GM21723 (cell line): Measurements from ENCODE around the gene TOMM5.

Experiments used
- ATAC-seq: cut with Tn5 transposase; IDR thresholded peaks from one replicate; pipeline ENCODE4 v1.9.1; 2021; ENCODE audit warnings: mild to moderate bottlenecking, moderate library complexity; ENCODE audit not compliant: unreplicated experiment

Gene TOMM5

GRCh38 chr9:37592108-37592951, at the start of gene TOMM5:
Gene TOMM5, minus strand, starts transcription at chr9:37592597. Its CDS starts 65 bp downstream, at chr9:37592532.
- peak; percentile 85 for ATAC-seq

- ATAC-seq = no peak
These were observed 48.9 kb upstream of the TOMM5 start for GRCh38 chr9:37641331-37641730.

- no peak for ATAC-seq
These were observed 47.8 kb upstream of the TOMM5 start for GRCh38 chr9:37640246-37640645.

- no peak for ATAC-seq
These were observed 47.4 kb upstream of the TOMM5 start for GRCh38 chr9:37639841-37640240.

- ATAC-seq = no peak
These were observed 46.8 kb upstream of the TOMM5 start for GRCh38 chr9:37639109-37639762.

GRCh38 chr9:37636511-37637448, 44.4 kb upstream of the TOMM5 start:
- ATAC-seq = no peak

GRCh38 chr9:37635808-37636207, 43.4 kb upstream of the TOMM5 start:
- no peak for ATAC-seq

- ATAC-seq = no peak
These were observed 40.1 kb upstream of the TOMM5 start for GRCh38 chr9:37632479-37632878.

- no peak for ATAC-seq
These were observed 34.4 kb upstream of the TOMM5 start for GRCh38 chr9:37626708-37627292.

- no peak for ATAC-seq
These were observed 33.4 kb upstream of the TOMM5 start for GRCh38 chr9:37625758-37626147.

- no peak for ATAC-seq
These were observed 32.8 kb upstream of the TOMM5 start for GRCh38 chr9:37625036-37625757.

- ATAC-seq = no peak
These were observed 31.7 kb upstream of the TOMM5 start for GRCh38 chr9:37624073-37624472.

- ATAC-seq = no peak
These were observed 30.9 kb upstream of the TOMM5 start for GRCh38 chr9:37623267-37623666.

GRCh38 chr9:37622462-37622861, 30.1 kb upstream of the TOMM5 start:
- no peak for ATAC-seq

- no peak for ATAC-seq
These were observed 29.1 kb upstream of the TOMM5 start for GRCh38 chr9:37621273-37622121.

- no peak for ATAC-seq
These were observed 28.0 kb upstream of the TOMM5 start for GRCh38 chr9:37620396-37620795.

GRCh38 chr9:37619806-37620205, 27.4 kb upstream of the TOMM5 start:
- ATAC-seq = no peak

GRCh38 chr9:37618817-37619216, 26.4 kb upstream of the TOMM5 start:
- no peak for ATAC-seq

- ATAC-seq = no peak
These were observed 25.4 kb upstream of the TOMM5 start for GRCh38 chr9:37617832-37618231.
